ENCODE results near the gene FOXN3.
"Not testable (repeated sequence)": the region's sequence is repeated elsewhere in the genome, so short reads cannot be mapped to it uniquely, and the experiment has no call there.

The FOXN3 gene

GRCh38 chr14:89302396-89302950 is 114.6 kb downstream of the FOXN3 start:
- in situ Hi-C loops (cut with HindIII; ENCODE audit: low pct_ligation_motif_present, low pct_unique_long_range_greater_than_20kb, low sequenced_read_pairs): no loop called here
- no peak for DNase-seq

- DNase-seq: no peak
- in situ Hi-C loops (cut with HindIII; ENCODE audit: low pct_ligation_motif_present, low pct_unique_long_range_greater_than_20kb, low sequenced_read_pairs): no loop called here
These were observed 117.4 kb downstream of the FOXN3 start for GRCh38 chr14:89299587-89299986.

- no peak for DNase-seq
- in situ Hi-C loops (cut with HindIII; ENCODE audit: low pct_ligation_motif_present, low pct_unique_long_range_greater_than_20kb, low sequenced_read_pairs): no loop called here
These were observed 118.8 kb downstream of the FOXN3 start for GRCh38 chr14:89298056-89298834.

- DNase-seq: no peak
- in situ Hi-C loops (cut with HindIII; ENCODE audit: low pct_ligation_motif_present, low pct_unique_long_range_greater_than_20kb, low sequenced_read_pairs): no loop called here
These were observed 120.7 kb downstream of the FOXN3 start for GRCh38 chr14:89296281-89296745.

GRCh38 chr14:89294872-89295271 is 122.2 kb downstream of the FOXN3 start:
- in situ Hi-C loops (cut with HindIII; ENCODE audit: low pct_ligation_motif_present, low pct_unique_long_range_greater_than_20kb, low sequenced_read_pairs): no loop called here
- DNase-seq: no peak

- in situ Hi-C loops (cut with HindIII; ENCODE audit: low pct_ligation_motif_present, low pct_unique_long_range_greater_than_20kb, low sequenced_read_pairs); DNase-seq: not testable (repeated sequence)
These were observed 122.6 kb downstream of the FOXN3 start for GRCh38 chr14:89294469-89294868.

- in situ Hi-C loops (cut with HindIII; ENCODE audit: low pct_ligation_motif_present, low pct_unique_long_range_greater_than_20kb, low sequenced_read_pairs): no loop called here
These were observed 123.0 kb downstream of the FOXN3 start for GRCh38 chr14:89294060-89294459.

GRCh38 chr14:89293314-89293916 is 123.6 kb downstream of the FOXN3 start:
- in situ Hi-C loops (cut with HindIII; ENCODE audit: low pct_ligation_motif_present, low pct_unique_long_range_greater_than_20kb, low sequenced_read_pairs): no loop called here
- no peak for DNase-seq

More at GRCh38 chr14:89294060-89294459, 123.0 kb downstream of the FOXN3 start:
- DNase-seq: no peak

- no peak for DNase-seq
- in situ Hi-C loops (cut with HindIII; ENCODE audit: low pct_ligation_motif_present, low pct_unique_long_range_greater_than_20kb, low sequenced_read_pairs): no loop called here
These were observed 124.3 kb downstream of the FOXN3 start for GRCh38 chr14:89292579-89293313.

GRCh38 chr14:89291351-89291940 is 125.6 kb downstream of the FOXN3 start:
- no peak for DNase-seq
- in situ Hi-C loops (cut with HindIII; ENCODE audit: low pct_ligation_motif_present, low pct_unique_long_range_greater_than_20kb, low sequenced_read_pairs): no loop called here

- no peak for DNase-seq
- in situ Hi-C loops (cut with HindIII; ENCODE audit: low pct_ligation_motif_present, low pct_unique_long_range_greater_than_20kb, low sequenced_read_pairs): no loop called here
These were observed 126.2 kb downstream of the FOXN3 start for GRCh38 chr14:89290813-89291212.

GRCh38 chr14:89289477-89289876 is 127.6 kb downstream of the FOXN3 start:
- in situ Hi-C loops (cut with HindIII; ENCODE audit: low pct_ligation_motif_present, low pct_unique_long_range_greater_than_20kb, low sequenced_read_pairs): no loop called here
- DNase-seq: no peak

GRCh38 chr14:89288114-89288513 is 128.9 kb downstream of the FOXN3 start:
- DNase-seq: no peak
- in situ Hi-C loops (cut with HindIII; ENCODE audit: low pct_ligation_motif_present, low pct_unique_long_range_greater_than_20kb, low sequenced_read_pairs): no loop called here

GRCh38 chr14:89284333-89285058 is 132.5 kb downstream of the FOXN3 start:
- in situ Hi-C loops (cut with HindIII; ENCODE audit: low pct_ligation_motif_present, low pct_unique_long_range_greater_than_20kb, low sequenced_read_pairs): no loop called here
- no peak for DNase-seq

- in situ Hi-C loops (cut with HindIII; ENCODE audit: low pct_ligation_motif_present, low pct_unique_long_range_greater_than_20kb, low sequenced_read_pairs): no loop called here
- no peak for DNase-seq
These were observed 133.5 kb downstream of the FOXN3 start for GRCh38 chr14:89283327-89284060.

GRCh38 chr14:89282191-89282590 is 134.8 kb downstream of the FOXN3 start:
- DNase-seq: no peak
- in situ Hi-C loops (cut with HindIII; ENCODE audit: low pct_ligation_motif_present, low pct_unique_long_range_greater_than_20kb, low sequenced_read_pairs): no loop called here

- no peak for DNase-seq
- in situ Hi-C loops (cut with HindIII; ENCODE audit: low pct_ligation_motif_present, low pct_unique_long_range_greater_than_20kb, low sequenced_read_pairs): no loop called here
These were observed 136.4 kb downstream of the FOXN3 start for GRCh38 chr14:89280600-89280999.

Data from ACHN (cell line).